ENCODE measurements around the gene MECP2.

GRCh38 chrX:154030715-154031305 lies 66.7 kb downstream of the MECP2 start:
- TF ChIP-seq CTCF (conservative IDR thresholded peaks at IDR 0.05; ENCODE audit: low read length) (no peak), EZH2phosphoT487 (IDR thresholded peaks at IDR 0.05; ENCODE audit: borderline replicate concordance) (no peak)
